Measurements from ENCODE around the gene AHI1.

GRCh38 chr6:135323979-135324378 is 173.6 kb downstream of the AHI1 start:
- TF ChIP-seq CTCF (IDR thresholded peaks at IDR 0.05), result no peak
- no peak for TF ChIP-seq ZFX (IDR thresholded peaks at IDR 0.05; ENCODE audit: borderline replicate concordance)
